Left ventricle myocardium superior (tissue), 1 donor: ENCODE data around the gene SORCS2. TPM values are rescaled to one million over a fixed set of nuclear protein-coding genes. Genes with fewer than 3 reads are reported as not detected.

Experiments used
- ATAC-seq: fragments of 200-7000 bp; cut with Tn5 transposase; one replicate; pipeline ENCODE4 v1.9.1; 2020; ENCODE audit warnings: mild to moderate bottlenecking, moderate library complexity
- DNase-seq: peaks from one replicate; pipeline ENCODE4 v3.0.0-alpha.2; 2020
- intact Hi-C: fragments of 100-400 bp; cut with micrococcal nuclease; formaldehyde crosslinking; loops from one replicate; pipeline ENCODE4 v1.11.0; 2022
- total RNA-seq: library from RNA; stranded (reverse); fragmentation: NEBNext Ultra II Directional; extraction: Animal tissue kit (Norgen Biotek cat#: 25700); gene quantifications from one replicate; pipeline ENCODE4 v1.2.1, GENCODE V29; 2021
- donor health status: DM: no; HTN: yes; CAD: no; lungs with severe emphysema.

The SORCS2 gene
- total RNA-seq, 1 donor from 2014 or later = 1.5 TPM

GRCh38 chr4:7398788-7399439 lies 206.6 kb downstream of the SORCS2 start:
- DNase-seq = no peak
- ATAC-seq = no peak
- intact Hi-C loops = no loop called here

GRCh38 chr4:7399440-7400234 lies 207.3 kb downstream of the SORCS2 start:
- intact Hi-C loops = no loop called here
- no peak for ATAC-seq
- DNase-seq = no peak

GRCh38 chr4:7400671-7401298 lies 208.4 kb downstream of the SORCS2 start:
- no peak for ATAC-seq
- intact Hi-C loops = no loop called here
- DNase-seq = no peak

DNA sequence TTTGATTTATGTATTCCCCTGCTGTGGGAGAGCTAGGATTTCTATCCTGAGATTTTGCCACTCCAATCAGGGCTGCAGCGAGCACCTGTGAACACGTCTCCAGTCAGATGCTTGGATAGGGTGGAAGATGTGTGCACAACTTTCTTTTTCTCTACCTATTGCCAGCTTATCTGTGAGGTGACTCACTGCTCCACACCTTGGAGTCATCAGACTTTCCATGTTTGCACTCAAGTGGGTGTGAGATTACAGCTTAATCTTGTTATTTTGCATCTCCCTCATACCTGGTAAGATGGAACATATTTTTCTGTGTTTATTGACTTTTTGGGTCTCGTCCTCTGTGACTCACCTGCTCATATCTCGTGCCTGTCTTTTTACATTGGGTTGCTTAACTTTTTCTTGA lies 210.2 kb downstream of the SORCS2 start:
- DNase-seq (no peak), ATAC-seq (no peak)
- intact Hi-C loops = no loop called here

DNA sequence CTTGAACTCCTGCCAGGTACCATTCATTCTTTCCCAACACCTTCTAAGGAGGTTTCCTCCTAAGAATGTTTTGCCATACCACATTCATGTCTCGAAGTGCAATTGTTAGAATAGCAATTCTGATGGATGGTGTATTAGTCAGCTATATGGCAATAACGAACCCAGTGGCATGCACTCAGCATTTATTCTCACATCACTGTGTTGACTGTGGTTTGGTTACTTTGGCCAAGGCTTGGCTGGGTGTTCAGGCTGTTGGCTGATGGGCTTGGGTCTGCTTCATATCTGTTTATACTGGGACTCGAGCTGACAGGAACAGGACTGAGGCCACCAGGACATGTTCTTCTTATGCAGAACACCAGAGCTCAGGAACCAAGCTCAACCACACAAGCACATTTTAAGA lies 210.7 kb downstream of the SORCS2 start:
- peak; percentile 97 for ATAC-seq

GRCh38 chr4:7408166-7408565 lies 215.8 kb downstream of the SORCS2 start:
- no peak for ATAC-seq
- intact Hi-C loops = no loop called here
- no peak for DNase-seq

More for the DNA sequence above, 210.7 kb downstream of the SORCS2 start:
- DNase-seq = peak; percentile 51
- intact Hi-C loops = no loop called here

- ATAC-seq (no peak), DNase-seq (no peak)
- intact Hi-C loops = no loop called here
Observed at GRCh38 chr4:7410446-7410845, 218.1 kb downstream of the SORCS2 start.

- no peak for ATAC-seq
- intact Hi-C loops = no loop called here
- no peak for DNase-seq
Observed at GRCh38 chr4:7411491-7411890, 219.2 kb downstream of the SORCS2 start.

GRCh38 chr4:7411896-7412553 lies 219.7 kb downstream of the SORCS2 start:
- no peak for DNase-seq
- ATAC-seq = peak; percentile 55

GRCh38 chr4:7412554-7412912 lies 220.2 kb downstream of the SORCS2 start:
- ATAC-seq (no peak), DNase-seq (no peak)
- intact Hi-C loops = no loop called here

More at GRCh38 chr4:7411896-7412553, 219.7 kb downstream of the SORCS2 start:
- intact Hi-C loops = no loop called here

DNA sequence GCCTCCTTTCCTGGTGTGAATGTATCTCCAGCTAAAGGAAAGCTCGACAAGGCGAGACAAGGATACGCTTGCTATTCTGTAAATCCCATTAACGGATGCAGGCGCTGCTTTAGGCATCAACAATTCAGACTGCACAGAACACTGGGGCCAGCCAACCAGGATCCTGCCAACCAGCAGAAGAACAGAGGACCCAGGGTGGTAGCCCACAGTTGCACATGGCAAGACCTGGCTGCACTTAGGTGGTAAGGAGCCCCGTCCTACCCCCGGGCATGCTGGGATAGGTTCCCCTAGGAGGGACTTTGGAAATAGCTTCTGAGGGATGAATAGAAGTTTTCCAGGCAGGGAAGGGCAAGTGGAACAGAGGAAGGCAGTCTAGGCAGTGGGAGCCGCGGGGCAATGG lies 221.7 kb downstream of the SORCS2 start:
- intact Hi-C loops = no loop called here
- DNase-seq = peak; percentile 10
- ATAC-seq = no peak

- intact Hi-C loops = no loop called here
- DNase-seq = no peak
Observed at GRCh38 chr4:7414736-7415510, 222.6 kb downstream of the SORCS2 start.

GRCh38 chr4:7415927-7416686 lies 223.8 kb downstream of the SORCS2 start:
- DNase-seq = no peak
- intact Hi-C loops = no loop called here
- no peak for ATAC-seq

More at GRCh38 chr4:7414736-7415510, 222.6 kb downstream of the SORCS2 start:
- ATAC-seq = no peak

GRCh38 chr4:7416745-7417432 lies 224.6 kb downstream of the SORCS2 start:
- ATAC-seq (no peak), DNase-seq (no peak)
- intact Hi-C loops = no loop called here

DNA sequence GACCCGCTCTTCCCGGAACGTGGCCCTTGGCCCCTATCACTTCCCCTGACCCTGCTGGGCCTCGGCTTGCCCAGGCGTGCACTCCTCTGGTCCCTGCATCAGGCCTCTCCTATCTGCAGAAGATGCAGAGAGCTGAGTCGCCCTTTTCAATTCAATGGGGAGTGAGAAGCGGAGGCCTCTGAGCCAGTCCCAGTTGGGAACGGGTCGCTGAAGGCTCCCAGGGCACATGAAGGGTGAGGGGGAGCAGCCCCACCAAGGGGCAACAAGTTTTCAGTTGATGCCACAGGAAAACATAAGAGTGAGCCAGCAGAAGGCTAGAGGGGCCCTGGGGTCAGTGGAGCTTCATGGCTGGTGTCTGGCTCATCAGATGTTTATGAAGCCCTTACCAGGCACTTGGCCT lies 225.3 kb downstream of the SORCS2 start:
- ATAC-seq = no peak
- DNase-seq = no peak
- intact Hi-C loops = no loop called here

GRCh38 chr4:7418131-7418943 lies 226.0 kb downstream of the SORCS2 start:
- ATAC-seq (no peak), DNase-seq (no peak)
- intact Hi-C loops = no loop called here
